GM18505 (cell line): ENCODE measurements around the gene FOXJ3.

Experiments used
- ATAC-seq: cut with Tn5 transposase; IDR thresholded peaks from one replicate; pipeline ENCODE4 v1.9.1; 2021; ENCODE audit not compliant: unreplicated experiment
- POLR2A ChIP-seq: IDR thresholded peaks from 4 replicates; pipeline ENCODE4 v1.6.1; 2011; ENCODE audit warnings: borderline replicate concordance; ENCODE audit not compliant: insufficient read depth, insufficient read length; ENCODE audit errors: extremely low read depth

Gene FOXJ3

GRCh38 chr1:42306977-42307376, 28.1 kb downstream of the FOXJ3 start:
- TF ChIP-seq POLR2A, result no peak
- ATAC-seq, result no peak

GRCh38 chr1:42305639-42306038, 29.4 kb downstream of the FOXJ3 start:
- ATAC-seq, result no peak
- no peak for TF ChIP-seq POLR2A

GRCh38 chr1:42302034-42302433, 33.0 kb downstream of the FOXJ3 start:
- no peak for ATAC-seq
- TF ChIP-seq POLR2A, result no peak

- TF ChIP-seq POLR2A, result no peak
These were observed 36.5 kb downstream of the FOXJ3 start for GRCh38 chr1:42298520-42298919.

GRCh38 chr1:42295816-42296215, 39.2 kb downstream of the FOXJ3 start:
- TF ChIP-seq POLR2A, result no peak
- ATAC-seq, result no peak

More at GRCh38 chr1:42298520-42298919, 36.5 kb downstream of the FOXJ3 start:
- no peak for ATAC-seq

GRCh38 chr1:42290130-42290529, 44.9 kb downstream of the FOXJ3 start:
- ATAC-seq, result no peak
- no peak for TF ChIP-seq POLR2A

GRCh38 chr1:42288311-42288985, 46.6 kb downstream of the FOXJ3 start:
- ATAC-seq, result no peak
- TF ChIP-seq POLR2A, result no peak

GRCh38 chr1:42282867-42283583, 52.0 kb downstream of the FOXJ3 start:
- TF ChIP-seq POLR2A, result no peak
- ATAC-seq, result no peak

- no peak for TF ChIP-seq POLR2A
- no peak for ATAC-seq
These were observed 52.9 kb downstream of the FOXJ3 start for GRCh38 chr1:42282024-42282579.

GRCh38 chr1:42280821-42281220, 54.2 kb downstream of the FOXJ3 start:
- TF ChIP-seq POLR2A, result no peak
- ATAC-seq, result no peak

GRCh38 chr1:42279055-42279454, 56.0 kb downstream of the FOXJ3 start:
- no peak for TF ChIP-seq POLR2A
- ATAC-seq, result no peak

- TF ChIP-seq POLR2A, result no peak
- no peak for ATAC-seq
These were observed 62.1 kb downstream of the FOXJ3 start for GRCh38 chr1:42272920-42273319.

- TF ChIP-seq POLR2A, result no peak
- no peak for ATAC-seq
These were observed 67.1 kb downstream of the FOXJ3 start for GRCh38 chr1:42267904-42268303.

- ATAC-seq, result no peak
These were observed 68.5 kb downstream of the FOXJ3 start for GRCh38 chr1:42266253-42267135.

More at GRCh38 chr1:42266253-42267135, 68.5 kb downstream of the FOXJ3 start:
- no peak for TF ChIP-seq POLR2A
